HepG2 (cell line): ENCODE measurements around the gene ZBBX. TPM values are rescaled to one million over a fixed set of nuclear protein-coding genes. Genes with fewer than 3 reads are reported as not detected.

Experiments
- ATAC-seq: fragments of 200-7000 bp; cut with Tn5 transposase; 3 replicates; pipeline ENCODE4 v1.9.1; 2020; ENCODE audit warnings: mild to moderate bottlenecking, moderate library complexity
- BruUV-seq: library from RNA; stranded (reverse); fragments of 400-500 nt; replicated peaks from 2 replicates; lab custom pipeline; 2021; lab: Mats Ljungman, UMichigan
- CTCF ChIA-PET: fragments of 300-600 bp; formaldehyde crosslinking; extraction: SDS; loops from one replicate; lab custom pipeline; 2021; ENCODE audit warnings: low total read pairs, inconsistent platforms, low intra/inter-chr PET ratio; lab: Yijun Ruan, JAX
- POLR2A ChIA-PET: fragments of 350-600 bp; sonication (Branson Sonifier 250); formaldehyde crosslinking; loops from one replicate; lab custom pipeline; 2020; ENCODE audit warnings: antibody characterized with exemption, inconsistent platforms; lab: Yijun Ruan, JAX
- DNase-seq: peaks from one replicate; pipeline ENCODE4 v3.0.0-alpha.2; 2015; ENCODE audit warnings: low spot score
- FAIRE-seq: peaks from 3 replicates; lab custom pipeline; 2011; peaks lifted over from hg19 to GRCh38; lab: Jason Lieb, UNC
- H2AFZ ChIP-seq: one replicate; pipeline ENCODE4 v1.6.1; 2011; ENCODE audit warnings: low read length, inconsistent platforms
- H3K27ac ChIP-seq: fragments of 300-600 bp; 3 replicates; pipeline ENCODE4 v1.8.0; 2011; ENCODE audit warnings: mixed run types, mild to moderate bottlenecking, mixed read lengths, low read length, inconsistent platforms; ENCODE audit not compliant: insufficient read depth; ENCODE audit errors: extremely low read length
- H3K27me3 ChIP-seq, 2 experiments: fragments of 200-600 bp in 1 of 2; 2 replicates in 1 of 2; 3 replicates in 1 of 2; pipeline versions ENCODE4 v1.6.0 to v1.8.0; 2011; ENCODE audit warnings: low read length in 2 of 2, mild to moderate bottlenecking in 2 of 2, moderate library complexity in 2 of 2, inconsistent platforms in 1 of 2; ENCODE audit not compliant: insufficient read depth in 2 of 2, control insufficient read depth in 1 of 2
- H3K36me3 ChIP-seq, 2 experiments: fragments of 200-600 bp in 1 of 2; replicated peaks in 1 of 2; 2 replicates in 1 of 2; 3 replicates in 1 of 2; pipeline versions ENCODE4 v1.5.1 to v1.8.0; 2011; ENCODE audit warnings: low read length in 2 of 2, inconsistent platforms in 1 of 2; ENCODE audit not compliant: insufficient read depth in 2 of 2, control insufficient read depth in 1 of 2
- H3K4me1 ChIP-seq: 2 replicates; pipeline ENCODE4 v1.5.1; 2012; ENCODE audit warnings: low read length, inconsistent platforms; ENCODE audit not compliant: insufficient read depth
- H3K4me2 ChIP-seq: 2 replicates; pipeline ENCODE4 v1.6.0; 2011; ENCODE audit warnings: low read depth, low read length, inconsistent platforms
- H3K4me3 ChIP-seq, 3 experiments: fragments of 200-600 bp in 1 of 3; sonication (generic), shearing (Covaris generic) in 1 of 3; replicated peaks in 1 of 3; 2 replicates each; pipeline ENCODE4 v1.5.1; 2011 to 2016; ENCODE audit warnings: low read length in 3 of 3, inconsistent platforms in 2 of 3, low read depth in 2 of 3, mild to moderate bottlenecking in 2 of 3, control low read depth in 1 of 3, mixed read lengths in 1 of 3; ENCODE audit not compliant: insufficient read depth in 1 of 3
- H3K79me2 ChIP-seq: one replicate; pipeline ENCODE4 v1.6.1; 2011; ENCODE audit warnings: low read length, inconsistent platforms; ENCODE audit not compliant: insufficient read depth
- H3K9ac ChIP-seq: 2 replicates; pipeline ENCODE4 v1.6.0; 2011; ENCODE audit warnings: mild to moderate bottlenecking, low read depth, low read length, inconsistent platforms; ENCODE audit not compliant: insufficient read depth
- H3K9me3 ChIP-seq: 2 replicates; pipeline ENCODE4 v1.5.1; 2012; ENCODE audit warnings: mild to moderate bottlenecking, low read length
- H4K20me1 ChIP-seq: 2 replicates; pipeline ENCODE4 v1.6.0; 2011; ENCODE audit warnings: inconsistent platforms, mild to moderate bottlenecking, low read length, moderate library complexity; ENCODE audit not compliant: insufficient read depth
- ATF7 ChIP-seq, 2 experiments: fragments of 450-650 bp in 1 of 2; sonication (generic) in 1 of 2; formaldehyde crosslinking in 1 of 2; IDR thresholded peaks; 2 replicates each; pipeline versions ENCODE4 v1.4.0 to v1.6.1; 2016 to 2020; ENCODE audit warnings: antibody characterized with exemption in 1 of 2, mild to moderate bottlenecking in 1 of 2, missing genetic modification reagents in 1 of 2
- EP300 ChIP-seq, 3 experiments: sonication (generic) in 1 of 3; formaldehyde crosslinking in 1 of 3; IDR thresholded peaks; 2 replicates each; pipeline versions ENCODE4 v1.5.1 to v1.6.1; 2011 to 2020; ENCODE audit warnings: low read depth in 2 of 3, low read length in 2 of 3, borderline replicate concordance in 1 of 3, improper control_type of control experiment in 1 of 3, mild to moderate bottlenecking in 1 of 3, missing genetic modification reagents in 1 of 3, moderate library complexity in 1 of 3
- ESRRA ChIP-seq: sonication (generic); formaldehyde crosslinking; IDR thresholded peaks from 2 replicates; pipeline ENCODE4 v1.5.1; 2020; ENCODE audit warnings: mild to moderate bottlenecking, low read depth, missing genetic modification reagents
- FOSL1 ChIP-seq: sonication (generic); formaldehyde crosslinking; IDR thresholded peaks from 2 replicates; pipeline ENCODE4 v1.9.0; 2021; ENCODE audit warnings: missing genetic modification reagents, borderline replicate concordance
- GLI4 ChIP-seq: sonication (generic); formaldehyde crosslinking; IDR thresholded peaks from 2 replicates; pipeline ENCODE4 v1.5.1; 2020; ENCODE audit warnings: missing genetic modification reagents, mild to moderate bottlenecking, moderate library complexity, borderline replicate concordance
- HIVEP1 ChIP-seq: sonication (generic); formaldehyde crosslinking; IDR thresholded peaks from 2 replicates; pipeline ENCODE4 v1.4.0; 2020; ENCODE audit warnings: mild to moderate bottlenecking, missing genetic modification reagents
- ISX ChIP-seq: sonication (generic); formaldehyde crosslinking; conservative IDR thresholded peaks from 2 replicates; pipeline ENCODE4 v1.5.0; 2020; ENCODE audit warnings: missing genetic modification reagents
- MIXL1 ChIP-seq: IDR thresholded peaks from 2 replicates; pipeline ENCODE4 v1.6.1; 2016
- SP1 ChIP-seq, 2 experiments: fragments of 450-650 bp in 1 of 2; sonication (generic) in 1 of 2; formaldehyde crosslinking in 1 of 2; IDR thresholded peaks; 2 replicates each; pipeline versions ENCODE4 v1.4.0 to v1.6.1; 2016 to 2020; ENCODE audit warnings: missing genetic modification reagents in 1 of 2
- ZFP62 ChIP-seq: sonication (generic); formaldehyde crosslinking; IDR thresholded peaks from 2 replicates; pipeline ENCODE4 v1.4.0; 2020; ENCODE audit warnings: missing genetic modification reagents
- ZNF552 ChIP-seq: sonication (generic); formaldehyde crosslinking; IDR thresholded peaks from 2 replicates; pipeline ENCODE4 v1.9.0; 2022; ENCODE audit warnings: missing genetic modification reagents, mild to moderate bottlenecking, borderline replicate concordance
- ZNF614 ChIP-seq: IDR thresholded peaks from 2 replicates; pipeline ENCODE4 v1.6.1; 2018; ENCODE audit warnings: missing biosample characterization, missing genetic modification reagents, inconsistent platforms, borderline replicate concordance
- ZNF780A ChIP-seq: sonication (generic); formaldehyde crosslinking; IDR thresholded peaks from 2 replicates; pipeline ENCODE4 v1.8.0; 2022; ENCODE audit warnings: mild to moderate bottlenecking, missing genetic modification reagents, moderate library complexity
- ZNF839 ChIP-seq: sonication (generic); formaldehyde crosslinking; IDR thresholded peaks from 2 replicates; pipeline ENCODE4 v1.4.0; 2020; ENCODE audit warnings: missing genetic modification reagents, mild to moderate bottlenecking, borderline replicate concordance
- WGBS: methylation state at CpG from one replicate; pipeline ENCODE4 v1.1.6; 2017; ENCODE audit warnings: low lambda C conversion rate; 5-methylcytosine and 5-hydroxymethylcytosine counted together
- in situ Hi-C: cut with HindIII; loops from 2 replicates; pipeline ENCODE4 v1.10.0; 2017; ENCODE audit warnings: low pct_unique_long_range_greater_than_20kb; ENCODE audit not compliant: extremely low pct_ligation_motif_present
- intact Hi-C: fragments of 100-400 bp; cut with micrococcal nuclease; formaldehyde crosslinking; loops from one replicate; pipeline ENCODE4 v1.10.0; 2022; ENCODE audit not compliant: unreplicated experiment
- polyA plus RNA-seq, 8 experiments: library from polyadenylated mRNA; depleted of rRNA in 3 of 8; stranded (reverse) in 7 of 8; unstranded in 1 of 8; fragments of >200 nt; fragmentation: Illumina TruSeq in 4 of 8; extraction: Trizol in 4 of 8; gene quantifications; 2 replicates each; pipeline versions ENCODE4 v1.2.1 to v1.2.3, GENCODE V29; 2011 to 2016; ENCODE audit warnings: low read depth in 4 of 8, missing spikeins in 1 of 8, mixed read lengths in 1 of 8; ENCODE audit not compliant: insufficient read depth in 1 of 8
- total RNA-seq, 5 experiments: library from RNA; depleted of rRNA; stranded (reverse); fragments of >200 nt; fragmentation: Illumina TruSeq; extraction: Trizol; gene quantifications; 2 replicates each; pipeline ENCODE4 v1.2.3, GENCODE V29; 2016; ENCODE audit warnings: low read depth in 1 of 5
- TF ChIP-seq, protein P1 (sequence below): sonication (generic); formaldehyde crosslinking; conservative IDR thresholded peaks from 2 replicates; pipeline ENCODE4 v1.8.0; 2022; ENCODE audit warnings: mild to moderate bottlenecking, moderate library complexity, missing genetic modification reagents

The ZBBX gene
- total and polyA plus RNA-seq, 2 of the 13 experiments (the other 11 are each of a cell fraction or from before 2014, with no cell fraction given): not detected

DNA sequence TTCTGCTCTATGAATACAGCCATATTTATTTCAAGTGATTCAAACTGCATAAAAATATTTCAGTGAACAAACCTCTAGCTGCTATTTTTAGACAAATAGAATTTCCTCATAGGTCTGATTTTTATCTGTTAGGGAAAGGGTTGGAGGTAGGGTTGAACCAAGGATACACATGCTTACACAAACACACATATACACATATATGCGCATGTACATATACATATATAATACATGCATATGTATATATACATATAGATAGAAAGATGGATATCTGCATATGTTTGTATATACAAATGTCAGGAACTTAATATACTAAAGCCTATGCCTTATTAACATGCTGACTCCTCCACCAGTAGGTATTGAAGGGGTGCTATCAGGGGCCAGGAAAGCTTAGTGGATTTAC, 18.1 kb downstream of the ZBBX start:
- no peak overlapping the region for H3K4me2 ChIP-seq
- 92% methylated on average over 1 of the region's 1 CpG for WGBS
- H3K36me3 ChIP-seq: no peaks in the 10 kb centered on the region
- H3K79me2 ChIP-seq: no peaks in the 10 kb centered on the region
- DNase-seq: no peak
- no peaks in the 10 kb centered on the region for H3K4me1 ChIP-seq
- H3K9me3 ChIP-seq: no peaks in the 10 kb centered on the region
- no peaks in the 10 kb centered on the region for H4K20me1 ChIP-seq
- no peak overlapping the region for H2AFZ ChIP-seq
- ChIA-PET CTCF (no interaction called here), POLR2A (no interaction called here)
- BruUV-seq: no TSS peak
- in situ Hi-C loops (no loop called here), intact Hi-C loops (no loop called here)
- no peak overlapping the region for H3K27ac ChIP-seq
- no peak for ATAC-seq
- no peak overlapping the region for H3K9ac ChIP-seq
- TF ChIP-seq SP1 (IDR thresholded peaks at IDR 0.05) (no peak), SP1 (CRISPR knock-in tag; IDR thresholded peaks at IDR 0.05) (no peak)
- no peak overlapping the region for H3K4me3 ChIP-seq
- FAIRE-seq: no peak
- no peaks in the 10 kb centered on the region; a peak in 1 of 5 replicates for H3K27me3 ChIP-seq

DNA sequence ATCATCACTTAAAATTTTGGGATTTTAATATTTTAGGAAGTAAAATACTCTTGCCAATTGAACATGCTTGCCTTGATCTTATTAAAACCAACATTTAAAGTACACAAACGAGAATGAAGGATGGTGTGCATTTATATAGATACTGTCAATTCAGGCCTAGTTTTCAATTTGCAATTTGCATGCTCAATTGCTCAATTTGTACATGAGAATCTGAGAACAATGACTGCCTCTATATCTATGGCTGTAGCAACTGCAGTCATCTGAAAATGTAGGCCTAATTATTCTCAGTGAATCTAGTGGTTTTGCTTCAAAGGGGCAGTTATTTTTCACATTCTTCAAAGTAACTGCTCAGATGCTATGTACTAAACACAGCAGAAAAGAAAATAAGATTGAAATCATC, 18.8 kb downstream of the ZBBX start:
- intact Hi-C loops: no loop called here
- Histone ChIP-seq H3K4me1 (no peaks in the 10 kb centered on the region), H2AFZ (no peak overlapping the region), H3K27me3 (no peaks in the 10 kb centered on the region; a peak in 1 of 5 replicates), H3K27ac (no peak overlapping the region), H3K4me2 (no peak overlapping the region), H3K79me2 (no peaks in the 10 kb centered on the region), H3K9ac (no peak overlapping the region), H3K4me3 (no peak overlapping the region), H3K36me3 (no peaks in the 10 kb centered on the region), H3K9me3 (no peaks in the 10 kb centered on the region), H4K20me1 (no peaks in the 10 kb centered on the region)
- ChIA-PET CTCF (no interaction called here), POLR2A (no interaction called here)
- no peak for DNase-seq
- no TSS peak for BruUV-seq
- in situ Hi-C loops: no loop called here
- FAIRE-seq: no peak
- ATAC-seq: no peak
- 3% methylated on average over 1 of the region's 1 CpG for WGBS
- TF ChIP-seq ZFP62 (CRISPR knock-in tag): no peak
- no peak for TF ChIP-seq EP300 (IDR thresholded peaks at IDR 0.05; ENCODE audit: low read depth in 2 of 2, low read length in 2 of 2)
- no peak for TF ChIP-seq EP300 (CRISPR knock-in tag; IDR thresholded peaks at IDR 0.05; ENCODE audit: borderline replicate concordance)
- TF ChIP-seq GLI4 (CRISPR knock-in tag): no peak
- no peak for TF ChIP-seq ATF7 (IDR thresholded peaks at IDR 0.05)
- TF ChIP-seq ATF7 (CRISPR knock-in tag; IDR thresholded peaks at IDR 0.05): no peak
- TF ChIP-seq FOSL1 (CRISPR knock-in tag): no peak
- TF ChIP-seq ZNF614: no peak
- TF ChIP-seq ISX (CRISPR knock-in tag): no peak
- TF ChIP-seq ZNF839 (CRISPR knock-in tag): no peak
- TF ChIP-seq, protein P1, sequence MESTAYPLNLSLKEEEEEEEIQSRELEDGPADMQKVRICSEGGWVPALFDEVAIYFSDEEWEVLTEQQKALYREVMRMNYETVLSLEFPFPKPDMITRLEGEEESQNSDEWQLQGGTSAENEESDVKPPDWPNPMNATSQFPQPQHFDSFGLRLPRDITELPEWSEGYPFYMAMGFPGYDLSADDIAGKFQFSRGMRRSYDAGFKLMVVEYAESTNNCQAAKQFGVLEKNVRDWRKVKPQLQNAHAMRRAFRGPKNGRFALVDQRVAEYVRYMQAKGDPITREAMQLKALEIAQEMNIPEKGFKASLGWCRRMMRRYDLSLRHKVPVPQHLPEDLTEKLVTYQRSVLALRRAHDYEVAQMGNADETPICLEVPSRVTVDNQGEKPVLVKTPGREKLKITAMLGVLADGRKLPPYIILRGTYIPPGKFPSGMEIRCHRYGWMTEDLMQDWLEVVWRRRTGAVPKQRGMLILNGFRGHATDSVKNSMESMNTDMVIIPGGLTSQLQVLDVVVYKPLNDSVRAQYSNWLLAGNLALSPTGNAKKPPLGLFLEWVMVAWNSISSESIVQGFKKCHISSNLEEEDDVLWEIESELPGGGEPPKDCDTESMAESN (CRISPR knock-in tag): no peak
- TF ChIP-seq MIXL1 (CRISPR knock-in tag): no peak
- no peak for TF ChIP-seq HIVEP1 (CRISPR knock-in tag)
- no peak for TF ChIP-seq ZNF780A (CRISPR knock-in tag)
- no peak for TF ChIP-seq ESRRA
- TF ChIP-seq ZNF552: no peak
